Endothelial cell of umbilical vein (primary cell): ENCODE data around the gene FOXK1. TPM values are rescaled to one million over a fixed set of nuclear protein-coding genes. Genes with fewer than 3 reads are reported as not detected.

ENCODE experiments used
- BruUV-seq: library from RNA; stranded (reverse); fragments of 400-500 nt; replicated peaks from 2 replicates; lab custom pipeline; 2021; lab: Mats Ljungman, UMichigan
- CTCF ChIA-PET: fragments of 300-600, 350-600 bp; sonication (Branson Sonifier 250); formaldehyde crosslinking; loops from one replicate; lab custom pipeline; 2021; ENCODE audit warnings: antibody characterized with exemption, inconsistent platforms; lab: Charles Lee
- POLR2A ChIA-PET: fragments of 300-600, 350-600 bp; sonication (Branson Sonifier 250); formaldehyde crosslinking; loops from one replicate; lab custom pipeline; 2021; ENCODE audit warnings: antibody characterized with exemption, inconsistent platforms; lab: Charles Lee
- DNase-seq: peaks from one replicate; pipeline ENCODE4 v3.0.0-alpha.2; 2011; ENCODE audit warnings: low read depth, low spot score
- FAIRE-seq: peaks from 2 replicates; lab custom pipeline; 2011; peaks lifted over from hg19 to GRCh38; lab: Jason Lieb, UNC
- H2AFZ ChIP-seq: 2 replicates; pipeline ENCODE4 v1.6.0; 2012; ENCODE audit warnings: low read depth, low read length, control low read depth, inconsistent platforms
- H3K27ac ChIP-seq: 2 replicates; pipeline ENCODE4 v1.5.1; 2011; ENCODE audit warnings: low read depth, mild to moderate bottlenecking, control low read depth, low read length, moderate library complexity; ENCODE audit not compliant: insufficient read depth
- H3K27me3 ChIP-seq, 2 experiments: 2 replicates each; pipeline versions ENCODE4 v1.6.0 to v1.6.1; 2011; ENCODE audit warnings: low read length in 2 of 2, mixed read lengths in 1 of 2; ENCODE audit not compliant: control insufficient read depth in 2 of 2, insufficient read depth in 2 of 2
- H3K36me3 ChIP-seq, 2 experiments: 2 replicates in 1 of 2; 3 replicates in 1 of 2; pipeline ENCODE4 v1.5.1; 2011; ENCODE audit warnings: low read length in 2 of 2, mild to moderate bottlenecking in 1 of 2, moderate library complexity in 1 of 2; ENCODE audit not compliant: control insufficient read depth in 2 of 2, insufficient read depth in 2 of 2; ENCODE audit errors: extremely low read depth in 1 of 2
- H3K4me1 ChIP-seq: 3 replicates; pipeline ENCODE4 v1.5.1; 2011; ENCODE audit warnings: mild to moderate bottlenecking, low read length; ENCODE audit not compliant: control insufficient read depth, insufficient read depth; ENCODE audit errors: extremely low read depth
- H3K4me2 ChIP-seq: 2 replicates; pipeline ENCODE4 v1.6.1; 2011; ENCODE audit warnings: low read length, control low read depth, mixed read lengths; ENCODE audit not compliant: insufficient read depth
- H3K4me3 ChIP-seq, 3 experiments: fragments of 200-600 bp in 1 of 3; sonication (generic), shearing (Covaris generic) in 1 of 3; replicated peaks in 1 of 3; 2 replicates each; pipeline ENCODE4 v1.5.1; 2011 to 2016; ENCODE audit warnings: control low read depth in 3 of 3, low read length in 3 of 3, mild to moderate bottlenecking in 2 of 3, inconsistent platforms in 1 of 3, low read depth in 1 of 3, moderate library complexity in 1 of 3; ENCODE audit not compliant: insufficient read depth in 1 of 3
- H3K79me2 ChIP-seq: 2 replicates; pipeline ENCODE4 v1.6.0; 2012; ENCODE audit warnings: low read length, inconsistent platforms; ENCODE audit not compliant: control insufficient read depth, insufficient read depth
- H3K9ac ChIP-seq: replicated peaks from 2 replicates; pipeline ENCODE3; 2011; ENCODE audit warnings: low read length, control low read depth; ENCODE audit not compliant: insufficient read depth; ENCODE audit errors: extremely low read depth
- H3K9me1 ChIP-seq: replicated peaks from 3 replicates; pipeline ENCODE4 v1.6.0; 2011; ENCODE audit warnings: mild to moderate bottlenecking, low read length; ENCODE audit not compliant: control insufficient read depth, insufficient read depth; ENCODE audit errors: extremely low read depth
- H3K9me3 ChIP-seq: replicated peaks from 2 replicates; pipeline ENCODE4 v1.5.1; 2012; ENCODE audit warnings: low read length, inconsistent platforms; ENCODE audit not compliant: control insufficient read depth, insufficient read depth
- H4K20me1 ChIP-seq: replicated peaks from 2 replicates; pipeline ENCODE3; 2011; ENCODE audit warnings: mild to moderate bottlenecking, low read length; ENCODE audit not compliant: control insufficient read depth, insufficient read depth; ENCODE audit errors: extremely low read depth
- GATA2 ChIP-seq: IDR thresholded peaks from 2 replicates; pipeline ENCODE4 v1.7.0; 2011; ENCODE audit warnings: low read depth, mild to moderate bottlenecking, moderate library complexity, mixed read lengths, low read length; ENCODE audit not compliant: insufficient read length, insufficient read depth
- JUN ChIP-seq: IDR thresholded peaks from 2 replicates; pipeline ENCODE4 v1.6.1; 2011; ENCODE audit warnings: borderline replicate concordance, low read depth; ENCODE audit not compliant: insufficient read length, insufficient read depth
- POLR2A ChIP-seq: IDR thresholded peaks from 2 replicates; pipeline ENCODE4 v1.6.1; 2012; ENCODE audit warnings: low read depth, mild to moderate bottlenecking, control low read depth, low read length
- POLR2AphosphoS5 ChIP-seq: IDR thresholded peaks from 2 replicates; pipeline ENCODE4 v1.6.1; 2012; ENCODE audit warnings: low read depth, mild to moderate bottlenecking, control low read depth, low read length, moderate library complexity; ENCODE audit not compliant: insufficient read depth
- dilution Hi-C: fragments of 300-500 bp; cut with MboI; formaldehyde crosslinking; loops from one replicate; pipeline ENCODE4 v1.15.0; 2019; ENCODE audit warnings: low sequenced_read_pairs; ENCODE audit not compliant: extremely low pct_ligation_motif_present
- intact Hi-C: fragments of 100-400 bp; cut with micrococcal nuclease; formaldehyde crosslinking; loops from one replicate; pipeline ENCODE4 v1.10.0; 2022
- polyA plus RNA-seq, 4 experiments: library from polyadenylated mRNA; depleted of rRNA in 3 of 4; stranded (reverse) in 3 of 4; unstranded in 1 of 4; fragments of >200 nt; gene quantifications; 2 replicates each; pipeline versions ENCODE4 v1.2.1 to v1.2.3, GENCODE V29; 2011 to 2012; ENCODE audit warnings: missing spikeins in 1 of 4
- total RNA-seq: library from RNA; stranded (reverse); gene quantifications from 2 replicates; pipeline ENCODE4 v1.2.3, GENCODE V29; 2021

The FOXK1 gene
- total and polyA plus RNA-seq, 2 donors (not counting 3 experiments of a cell fraction or from before 2014, with no cell fraction given): 8.0 to 52.1 TPM

DNA sequence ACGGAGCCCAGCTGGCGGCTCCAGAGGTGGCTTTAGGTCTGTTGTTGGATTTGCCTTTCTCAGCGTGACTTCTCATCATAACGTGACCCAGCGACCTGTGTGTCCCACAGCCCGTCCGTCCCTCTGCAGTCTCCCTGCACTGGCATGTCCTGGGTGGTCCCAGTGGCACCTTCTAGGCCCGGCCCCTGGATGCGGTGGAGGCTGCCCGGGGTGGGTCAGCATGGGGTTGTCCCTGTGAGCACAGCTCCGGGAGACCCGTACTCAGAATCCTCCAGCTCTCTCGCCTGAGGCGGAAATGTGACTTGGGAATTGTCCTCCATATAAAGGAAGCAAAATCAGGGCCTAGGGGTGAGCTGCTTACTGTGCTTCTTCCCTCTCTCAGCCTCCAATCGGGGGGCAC lies 67.7 kb downstream of the FOXK1 start:
- dilution Hi-C loops (no loop called here), intact Hi-C loops (loop anchor here (2.0 kb wide), 1 partner anchor 109 kb away; no protein-coding TSS in a partner anchor)
- H3K4me3 ChIP-seq: no peak overlapping the region
- POLR2A ChIA-PET: no interaction called here
- H3K9me3 ChIP-seq: no peaks in the 10 kb centered on the region
- no peaks in the 10 kb centered on the region for H3K9me1 ChIP-seq
- no peaks in the 10 kb centered on the region for H3K27me3 ChIP-seq
- H3K27ac ChIP-seq: no peak overlapping the region
- TF ChIP-seq POLR2A (no peak), GATA2 (no peak)
- no TSS peak for BruUV-seq
- no peak overlapping the region for H2AFZ ChIP-seq
- no peak overlapping the region for H3K9ac ChIP-seq
- DNase-seq: no peak
- no peak for FAIRE-seq
- H3K36me3 ChIP-seq: peaks cover 4% of the 10 kb centered on the region in 2 experiments
- peaks cover 39% of the 10 kb centered on the region for H3K4me1 ChIP-seq
- H4K20me1 ChIP-seq: no peaks in the 10 kb centered on the region
- no peak overlapping the region for H3K4me2 ChIP-seq
- peaks cover 43% of the 10 kb centered on the region for H3K79me2 ChIP-seq
- CTCF ChIA-PET: interaction anchor here (1.0 to 1.1 kb wide), 2 partner anchors 25 to 64 kb away, joined by 3 to 4 read pairs; no protein-coding TSS in a partner anchor

DNA sequence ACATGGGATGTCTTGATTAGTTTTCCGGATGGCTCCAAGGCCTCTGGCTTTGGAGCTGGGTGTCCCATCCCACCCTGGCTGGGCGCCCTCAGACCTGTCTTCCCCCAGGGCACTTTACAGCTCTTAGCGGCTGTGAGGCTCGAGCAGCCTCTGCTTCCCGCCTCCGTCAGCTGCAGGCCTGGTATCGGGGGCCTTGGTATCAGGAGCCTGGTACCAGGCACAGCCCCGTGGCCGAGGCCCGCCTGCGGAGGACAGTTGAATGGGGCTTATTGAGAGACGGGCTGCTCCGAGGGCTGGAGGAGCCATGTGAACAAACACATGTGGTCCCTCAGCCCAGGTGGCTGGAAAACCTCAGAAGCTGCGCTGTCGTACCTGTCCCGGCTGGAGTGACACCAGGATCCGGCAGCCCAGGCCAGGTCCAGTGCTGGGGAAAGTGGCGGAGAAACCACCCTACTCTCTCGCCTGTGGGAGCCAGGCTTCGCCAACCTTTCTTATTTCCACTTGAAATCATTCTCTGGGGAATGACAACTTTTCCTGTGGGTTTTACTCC lies 69.4 kb downstream of the FOXK1 start:
- Histone ChIP-seq H3K27me3 (no peaks in the 10 kb centered on the region), H3K4me1 (peaks cover 28% of the 10 kb centered on the region), H3K36me3 (peaks cover 7 to 12% of the 10 kb centered on the region in 2 experiments), H3K9me3 (no peaks in the 10 kb centered on the region), H3K27ac (no peak overlapping the region), H3K9ac (no peak overlapping the region), H3K4me2 (no peak overlapping the region), H3K79me2 (peaks cover 43% of the 10 kb centered on the region), H2AFZ (no peak overlapping the region), H4K20me1 (no peaks in the 10 kb centered on the region), H3K9me1 (no peaks in the 10 kb centered on the region), H3K4me3 (no peak overlapping the region)
- POLR2A ChIA-PET: no interaction called here
- DNase-seq: no peak
- dilution Hi-C loops (no loop called here), intact Hi-C loops (no loop called here)
- no TSS peak for BruUV-seq
- TF ChIP-seq JUN: no peak
- no peak for TF ChIP-seq POLR2AphosphoS5
- FAIRE-seq: no peak
- CTCF ChIA-PET: interaction anchor here (1.5 to 1.6 kb wide), 2 partner anchors 27 to 48 kb away, joined by 3 to 4 read pairs; no protein-coding TSS in a partner anchor
